Activated effector memory CD4-positive, alpha-beta T cell treated with Interleukin-2 at 50 U/mL for 16 hours (primary cell): ENCODE measurements around the gene MFAP1.
"Not testable (repeated sequence)": the region's sequence is repeated elsewhere in the genome, so short reads cannot be mapped to it uniquely, and the experiment has no call there.

Experiments
- DNase-seq: peaks from one replicate; pipeline ENCODE4 v3.0.0-alpha.2; 2020

Gene MFAP1

GRCh38 chr15:43824302-43825246 lies at the start of gene MFAP1:
Gene MFAP1 (minus strand): TSS chr15:43824690. CDS start chr15:43824569, 121 bp downstream.
- peak; percentile 82 for DNase-seq

GRCh38 chr15:43873651-43874050 lies 49.2 kb upstream of the MFAP1 start:
- no peak for DNase-seq

GRCh38 chr15:43872416-43873020 lies 48.0 kb upstream of the MFAP1 start:
- no peak for DNase-seq

- no peak for DNase-seq
Measured at GRCh38 chr15:43871835-43872234, 47.3 kb upstream of the MFAP1 start.

GRCh38 chr15:43868406-43868805 lies 43.9 kb upstream of the MFAP1 start:
- DNase-seq: no peak

- no peak for DNase-seq
Measured at GRCh38 chr15:43867096-43867495, 42.6 kb upstream of the MFAP1 start.

- not testable (repeated sequence) for DNase-seq
Measured at GRCh38 chr15:43866636-43867035, 42.1 kb upstream of the MFAP1 start.

- DNase-seq: no peak
Measured at GRCh38 chr15:43859546-43859945, 35.1 kb upstream of the MFAP1 start.

- DNase-seq: no peak
Measured at GRCh38 chr15:43854801-43855200, 30.3 kb upstream of the MFAP1 start.

- no peak for DNase-seq
Measured at GRCh38 chr15:43852607-43853006, 28.1 kb upstream of the MFAP1 start.

- DNase-seq: no peak
Measured at GRCh38 chr15:43851251-43851650, 26.8 kb upstream of the MFAP1 start.

GRCh38 chr15:43845421-43845820 lies 20.9 kb upstream of the MFAP1 start:
- DNase-seq: no peak

- not testable (repeated sequence) for DNase-seq
Measured at GRCh38 chr15:43832485-43832884, 8.0 kb upstream of the MFAP1 start.

GRCh38 chr15:43831519-43832052 lies 7.1 kb upstream of the MFAP1 start:
- not testable (repeated sequence) for DNase-seq

GRCh38 chr15:43830691-43831275 lies 6.3 kb upstream of the MFAP1 start:
- DNase-seq: not testable (repeated sequence)

- not testable (repeated sequence) for DNase-seq
Measured at GRCh38 chr15:43829951-43830540, 5.6 kb upstream of the MFAP1 start.

- DNase-seq: no peak
Measured at GRCh38 chr15:43828061-43828657, 3.7 kb upstream of the MFAP1 start.

GRCh38 chr15:43826508-43827341 lies 2.2 kb upstream of the MFAP1 start, which contains the start of gene WDR76:
Gene WDR76 (plus strand): TSS chr15:43827002. CDS start chr15:43827033, 31 bp downstream.
- peak; percentile 63 for DNase-seq

- DNase-seq: no peak
Measured at GRCh38 chr15:43826029-43826507, 1.6 kb upstream of the MFAP1 start.

- not testable (repeated sequence) for DNase-seq
Measured at GRCh38 chr15:43825305-43825704, 815 bp upstream of the MFAP1 start.

- no peak for DNase-seq
Measured at GRCh38 chr15:43821505-43821904, 3.0 kb downstream of the MFAP1 start.
